GM10248 (cell line): ENCODE measurements around the gene TBC1D4.
"Not testable (repeated sequence)": the region's sequence is repeated elsewhere in the genome, so short reads cannot be mapped to it uniquely, and the experiment has no call there.

Source experiments
- CTCF ChIA-PET: fragments of 300-600 bp; sonication (Branson Sonifier 250); formaldehyde crosslinking; extraction: SDS; loops from one replicate; lab custom pipeline; 2021; ENCODE audit warnings: antibody characterized with exemption; lab: Yijun Ruan, JAX
- POLR2A ChIA-PET: fragments of 350-650 bp; sonication (Branson Sonifier 250); formaldehyde crosslinking; extraction: SDS; loops from one replicate; lab custom pipeline; 2020; ENCODE audit warnings: antibody characterized with exemption; lab: Yijun Ruan, JAX
- DNase-seq: peaks from one replicate; pipeline ENCODE4 v3.0.0; 2012; ENCODE audit errors: extremely low spot score
- TF ChIP-seq, protein P1 (sequence below): IDR thresholded peaks from 2 replicates; pipeline ENCODE4 v1.5.1; 2012; ENCODE audit warnings: mild to moderate bottlenecking, low read depth; ENCODE audit errors: extremely low read depth, missing control alignments, control extremely low read depth

TBC1D4 gene

DNA sequence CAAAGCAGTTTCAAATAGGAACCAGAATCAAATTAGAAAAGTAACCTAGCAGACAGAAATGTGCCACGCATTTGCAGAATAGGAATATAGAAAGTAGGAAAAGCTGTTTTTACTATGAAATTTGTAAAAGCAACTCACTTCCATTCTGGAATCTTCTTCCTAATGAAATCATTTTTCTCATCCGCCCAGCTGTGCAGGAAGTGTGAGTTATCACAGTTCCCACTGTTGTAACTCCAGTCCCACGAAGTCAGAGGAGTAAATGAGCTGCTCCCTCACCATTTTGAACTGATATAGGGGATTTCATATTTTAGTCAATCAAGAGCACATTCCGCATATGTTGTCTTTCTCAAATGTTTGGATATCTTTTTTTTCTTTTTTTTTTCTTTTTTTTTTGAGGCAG, 230.8 kb downstream of the TBC1D4 start:
- TF ChIP-seq, protein P1, sequence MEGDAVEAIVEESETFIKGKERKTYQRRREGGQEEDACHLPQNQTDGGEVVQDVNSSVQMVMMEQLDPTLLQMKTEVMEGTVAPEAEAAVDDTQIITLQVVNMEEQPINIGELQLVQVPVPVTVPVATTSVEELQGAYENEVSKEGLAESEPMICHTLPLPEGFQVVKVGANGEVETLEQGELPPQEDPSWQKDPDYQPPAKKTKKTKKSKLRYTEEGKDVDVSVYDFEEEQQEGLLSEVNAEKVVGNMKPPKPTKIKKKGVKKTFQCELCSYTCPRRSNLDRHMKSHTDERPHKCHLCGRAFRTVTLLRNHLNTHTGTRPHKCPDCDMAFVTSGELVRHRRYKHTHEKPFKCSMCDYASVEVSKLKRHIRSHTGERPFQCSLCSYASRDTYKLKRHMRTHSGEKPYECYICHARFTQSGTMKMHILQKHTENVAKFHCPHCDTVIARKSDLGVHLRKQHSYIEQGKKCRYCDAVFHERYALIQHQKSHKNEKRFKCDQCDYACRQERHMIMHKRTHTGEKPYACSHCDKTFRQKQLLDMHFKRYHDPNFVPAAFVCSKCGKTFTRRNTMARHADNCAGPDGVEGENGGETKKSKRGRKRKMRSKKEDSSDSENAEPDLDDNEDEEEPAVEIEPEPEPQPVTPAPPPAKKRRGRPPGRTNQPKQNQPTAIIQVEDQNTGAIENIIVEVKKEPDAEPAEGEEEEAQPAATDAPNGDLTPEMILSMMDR: no peak
- ChIA-PET CTCF (interaction anchor here (1.3 kb wide), 1 partner anchor 32 kb away, joined by 4 read pairs; no protein-coding TSS in a partner anchor), POLR2A (no interaction called here)
- DNase-seq: no peak

DNA sequence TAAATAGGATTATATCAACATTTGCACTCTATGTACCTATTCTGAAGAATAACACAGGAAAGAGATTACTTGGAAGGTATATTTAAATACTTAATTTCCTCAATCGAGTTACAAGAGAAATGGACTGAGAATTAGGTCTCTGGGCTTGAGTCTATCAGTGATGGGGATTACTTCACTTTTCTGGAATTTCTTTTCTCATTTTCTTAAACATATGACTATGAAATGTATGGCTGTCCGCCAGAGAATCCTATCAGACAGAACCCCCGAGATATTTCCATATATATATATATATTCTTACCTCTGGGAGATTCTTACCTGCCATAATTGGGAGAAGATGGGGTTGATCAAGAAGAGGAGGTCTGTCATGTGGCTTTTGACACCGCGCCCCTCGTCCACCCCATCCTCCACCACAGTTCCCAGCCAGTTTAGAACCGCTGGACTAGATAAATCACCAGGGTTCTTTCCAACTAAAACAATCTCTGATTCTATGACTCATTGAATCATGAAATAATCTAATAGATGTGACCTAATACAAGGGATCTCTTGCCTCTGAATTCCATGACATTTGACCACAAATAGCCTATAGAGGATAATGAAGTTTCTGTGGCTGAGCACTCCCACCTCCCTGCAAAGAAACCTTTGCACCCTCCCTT, 231.3 kb downstream of the TBC1D4 start:
- POLR2A ChIA-PET: no interaction called here
- CTCF ChIA-PET: interaction anchor here (1.3 kb wide), 1 partner anchor 31 kb away, joined by 4 read pairs; no protein-coding TSS in a partner anchor
- no peak for DNase-seq
- TF ChIP-seq, protein P1: no peak

DNA sequence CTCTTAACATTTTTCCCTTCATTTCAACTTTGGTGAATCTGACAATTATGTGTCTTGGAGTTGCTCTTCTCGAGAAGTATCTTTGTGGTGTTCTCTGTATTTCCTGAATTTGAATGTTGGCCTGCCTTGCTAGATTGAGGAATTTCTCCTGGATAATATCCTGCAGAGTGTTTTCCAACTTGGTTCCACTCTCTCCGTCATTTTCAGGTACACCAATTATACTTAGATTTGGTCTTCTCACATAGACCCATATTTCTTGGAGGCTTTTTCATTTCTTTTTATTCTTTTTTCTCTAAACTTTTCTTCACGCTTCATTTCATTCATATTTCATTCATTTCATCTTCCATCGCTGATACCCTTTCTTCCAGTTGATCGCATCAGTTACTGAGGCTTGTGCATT, 236.4 kb downstream of the TBC1D4 start:
- DNase-seq, CTCF ChIA-PET, POLR2A ChIA-PET: not testable (repeated sequence)

DNA sequence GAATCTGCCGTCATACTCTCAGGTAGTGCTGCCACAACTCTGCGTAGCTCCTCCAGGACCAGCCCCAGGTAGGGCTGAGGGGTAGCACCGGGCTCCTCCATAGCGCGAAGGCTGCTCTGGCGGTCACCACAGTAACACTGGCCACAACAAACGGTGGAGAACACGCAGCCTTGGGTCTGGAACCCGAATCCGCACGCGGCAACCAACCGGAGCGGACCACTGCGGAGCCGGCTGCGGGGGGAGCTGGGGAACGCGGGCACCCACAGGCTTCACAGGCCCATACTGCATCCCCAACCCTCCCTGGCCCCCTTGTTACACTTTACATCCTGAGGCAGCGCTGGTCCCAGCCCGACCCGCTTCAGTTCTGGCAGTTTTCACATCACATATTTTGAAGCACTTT, 241.7 kb downstream of the TBC1D4 start:
- DNase-seq, CTCF ChIA-PET, POLR2A ChIA-PET: not testable (repeated sequence)

DNA sequence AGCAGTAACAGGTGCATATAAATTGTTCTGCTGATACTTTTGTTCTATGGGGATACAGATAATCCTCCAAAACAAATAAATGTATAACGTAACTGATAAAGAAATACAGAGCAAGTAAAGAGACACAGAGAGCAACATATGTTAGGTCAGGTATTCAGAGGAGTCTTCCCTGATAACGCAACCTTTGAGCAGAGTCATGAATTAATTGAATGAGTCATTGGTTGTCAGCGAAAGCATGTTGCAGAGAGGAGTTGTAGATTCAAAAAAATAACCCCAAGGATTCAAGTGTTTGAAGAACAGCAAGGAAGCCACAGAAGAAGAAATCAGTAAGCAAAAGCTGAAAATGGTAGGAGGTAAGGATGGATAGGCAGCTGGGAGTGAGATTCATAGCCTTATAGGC, 245.2 kb downstream of the TBC1D4 start:
- DNase-seq: no peak
- TF ChIP-seq, protein P1: no peak
- POLR2A ChIA-PET: no interaction called here
- CTCF ChIA-PET: no interaction called here
